H9 (cell line): Measurements from ENCODE around the gene RAB15. TPM values are rescaled to one million over a fixed set of nuclear protein-coding genes. Genes with fewer than 3 reads are reported as not detected.

Source experiments
- DNase-seq: peaks from one replicate; pipeline ENCODE4 v3.0.0-alpha.2; 2017
- H2AFZ ChIP-seq: one replicate; pipeline ENCODE4 v1.6.1; 2013; ENCODE audit warnings: mild to moderate bottlenecking, low read length, control low read depth, moderate library complexity
- H2AK5ac ChIP-seq: 2 replicates; pipeline ENCODE4 v1.6.1; 2013; ENCODE audit warnings: low read length, control low read depth, mixed read lengths; ENCODE audit not compliant: insufficient read length
- H2BK120ac ChIP-seq: one replicate; pipeline ENCODE4 v1.6.1; 2013; ENCODE audit warnings: low read depth, mild to moderate bottlenecking, low read length, control low read depth, inconsistent platforms; ENCODE audit not compliant: poor library complexity, severe bottlenecking
- H2BK12ac ChIP-seq: 2 replicates; pipeline ENCODE4 v1.6.1; 2013; ENCODE audit warnings: low read length, control low read depth, mixed read lengths, low read depth; ENCODE audit not compliant: insufficient read length
- H2BK15ac ChIP-seq: 2 replicates; pipeline ENCODE4 v1.6.1; 2013; ENCODE audit warnings: low read depth, low read length, control low read depth
- H2BK20ac ChIP-seq: one replicate; pipeline ENCODE4 v1.6.1; 2013; ENCODE audit warnings: low read depth, mild to moderate bottlenecking, low read length, control low read depth, inconsistent platforms; ENCODE audit not compliant: poor library complexity, severe bottlenecking
- H2BK5ac ChIP-seq: 2 replicates; pipeline ENCODE4 v1.6.1; 2013; ENCODE audit warnings: low read length, control low read depth, mixed read lengths; ENCODE audit not compliant: insufficient read length
- H3K14ac ChIP-seq: 2 replicates; pipeline ENCODE4 v1.6.1; 2013; ENCODE audit warnings: low read length, control low read depth; ENCODE audit not compliant: insufficient read depth
- H3K18ac ChIP-seq: 2 replicates; pipeline ENCODE4 v1.6.1; 2013; ENCODE audit warnings: low read depth, mild to moderate bottlenecking, mixed read lengths, low read length, control low read depth; ENCODE audit not compliant: insufficient read length
- H3K23ac ChIP-seq: 2 replicates; pipeline ENCODE4 v1.6.1; 2013; ENCODE audit warnings: low read length, control low read depth, mixed read lengths, low read depth; ENCODE audit not compliant: insufficient read length
- H3K23me2 ChIP-seq: 2 replicates; pipeline ENCODE4 v1.6.1; 2013; ENCODE audit warnings: low read depth, mild to moderate bottlenecking, mixed read lengths, low read length, control low read depth; ENCODE audit not compliant: insufficient read length, poor library complexity, severe bottlenecking
- H3K27ac ChIP-seq: 2 replicates; pipeline ENCODE4 v1.5.1; 2013; ENCODE audit warnings: low read length, control low read depth, mixed read lengths, low read depth; ENCODE audit not compliant: insufficient read length
- H3K27me3 ChIP-seq: 2 replicates; pipeline ENCODE4 v1.6.1; 2013; ENCODE audit warnings: low read length, control low read depth, inconsistent platforms; ENCODE audit not compliant: insufficient read depth
- H3K4ac ChIP-seq: 2 replicates; pipeline ENCODE4 v1.6.1; 2013; ENCODE audit warnings: low read depth, mild to moderate bottlenecking, control low read depth, inconsistent platforms, low read length, moderate library complexity
- H3K4me1 ChIP-seq: 2 replicates; pipeline ENCODE4 v1.6.1; 2013; ENCODE audit warnings: low read length, control low read depth, inconsistent platforms; ENCODE audit not compliant: insufficient read depth
- H3K4me2 ChIP-seq: 2 replicates; pipeline ENCODE4 v1.6.1; 2013; ENCODE audit warnings: low read length, control low read depth, mixed read lengths; ENCODE audit not compliant: insufficient read length, insufficient read depth
- H3K56ac ChIP-seq: 2 replicates; pipeline ENCODE4 v1.6.1; 2013; ENCODE audit warnings: low read depth, mild to moderate bottlenecking, mixed read lengths, low read length, control low read depth; ENCODE audit not compliant: insufficient read length
- H3K79me1 ChIP-seq: 2 replicates; pipeline ENCODE4 v1.6.1; 2013; ENCODE audit warnings: low read depth, mild to moderate bottlenecking, moderate library complexity, low read length, control low read depth, inconsistent platforms; ENCODE audit not compliant: insufficient read depth, poor library complexity, severe bottlenecking
- H3K79me2 ChIP-seq: 2 replicates; pipeline ENCODE4 v1.6.1; 2013; ENCODE audit warnings: low read length, control low read depth, inconsistent platforms; ENCODE audit not compliant: insufficient read depth
- H3K9ac ChIP-seq: 2 replicates; pipeline ENCODE4 v1.6.1; 2013; ENCODE audit warnings: low read length, control low read depth, mixed read lengths; ENCODE audit not compliant: insufficient read length; ENCODE audit errors: extremely low read depth
- H3K9me3 ChIP-seq: one replicate; pipeline ENCODE4 v1.6.1; 2013; ENCODE audit warnings: low read depth, low read length, inconsistent platforms; ENCODE audit not compliant: control insufficient read depth
- H3T11ph ChIP-seq: one replicate; pipeline ENCODE4 v1.6.1; 2013; ENCODE audit warnings: mild to moderate bottlenecking, low read length, control low read depth, inconsistent platforms
- H4K20me1 ChIP-seq: one replicate; pipeline ENCODE4 v1.6.1; 2013; ENCODE audit not compliant: control insufficient read depth, insufficient read length, insufficient read depth
- H4K5ac ChIP-seq: 2 replicates; pipeline ENCODE4 v1.6.1; 2013; ENCODE audit warnings: low read depth, mild to moderate bottlenecking, mixed read lengths, low read length, control low read depth; ENCODE audit not compliant: insufficient read length
- H4K8ac ChIP-seq: replicated peaks from 2 replicates; pipeline ENCODE4 v1.6.1; 2013; ENCODE audit warnings: low read length, control low read depth, mixed read lengths, low read depth; ENCODE audit not compliant: insufficient read length
- H4K91ac ChIP-seq: 2 replicates; pipeline ENCODE4 v1.6.1; 2013; ENCODE audit warnings: low read depth, mild to moderate bottlenecking, moderate library complexity, mixed read lengths, low read length, control low read depth; ENCODE audit not compliant: insufficient read length
- H3K27ac Mint-ChIP-seq, 3 experiments: 2 replicates in 2 of 3; 3 replicates in 1 of 3; pipeline ENCODE4 v1.8.0; 2020 to 2021; ENCODE audit warnings: mixed read lengths in 3 of 3, mild to moderate bottlenecking in 1 of 3, moderate library complexity in 1 of 3
- H3K27me3 Mint-ChIP-seq: 2 replicates; pipeline ENCODE4 v1.8.0; 2021; ENCODE audit warnings: low read depth, mild to moderate bottlenecking, moderate library complexity, mixed read lengths
- H3K36me3 Mint-ChIP-seq, 3 experiments: 2 replicates in 2 of 3; 3 replicates in 1 of 3; pipeline ENCODE4 v1.8.0; 2020 to 2021; ENCODE audit warnings: low read depth in 3 of 3, mixed read lengths in 3 of 3; ENCODE audit not compliant: insufficient read depth in 1 of 3
- H3K4me1 Mint-ChIP-seq, 2 experiments: 2 replicates each; pipeline ENCODE4 v1.8.0; 2020; ENCODE audit warnings: mixed read lengths in 2 of 2
- H3K4me3 Mint-ChIP-seq, 2 experiments: 2 replicates in 1 of 2; 3 replicates in 1 of 2; pipeline ENCODE4 v1.8.0; 2020 to 2021; ENCODE audit warnings: mild to moderate bottlenecking in 2 of 2, mixed read lengths in 2 of 2, moderate library complexity in 1 of 2
- H3K9me3 Mint-ChIP-seq, 2 experiments: 2 replicates in 1 of 2; 3 replicates in 1 of 2; pipeline ENCODE4 v1.8.0; 2020; ENCODE audit warnings: mild to moderate bottlenecking in 2 of 2, mixed read lengths in 2 of 2, moderate library complexity in 1 of 2
- CTCF ChIP-seq: fragments of 200-600 bp; sonication (generic); conservative IDR thresholded peaks from 3 replicates; pipeline ENCODE4 v1.8.0; 2021; ENCODE audit warnings: antibody characterized with exemption, mild to moderate bottlenecking
- WGBS: extraction: QIAGEN DNeasy Blood & Tissue Kit; methylation state at CpG from one replicate; pipeline ENCODE4 v1.1.7; 2013; ENCODE audit warnings: missing lambda C conversion rate, low lambda C conversion rate, mixed read lengths; ENCODE audit not compliant: insufficient read length; ENCODE audit errors: extremely low coverage; 5-methylcytosine and 5-hydroxymethylcytosine counted together
- total RNA-seq: library from RNA; stranded (reverse); gene quantifications from 2 replicates; pipeline ENCODE4 v1.2.1, GENCODE V29; 2021

The RAB15 gene
- total RNA-seq, 1 experiment from 2014 or later, result 54.3 TPM

- H3K56ac ChIP-seq, result no peak overlapping the region
- H3K79me1 ChIP-seq, result no peaks in the 10 kb centered on the region
- no peaks in the 10 kb centered on the region for H3K27me3 ChIP-seq
- H3K18ac ChIP-seq, result no peak overlapping the region
- no peak overlapping the region for H4K8ac ChIP-seq
- Mint-ChIP-seq H3K27me3 (no peaks in the 10 kb centered on the region), H3K9me3 (no peaks in the 10 kb centered on the region), H3K4me3 (no peak overlapping the region), H3K27ac (no peak overlapping the region), H3K4me1 (peaks cover 15 to 30% of the 10 kb centered on the region in 2 experiments), H3K36me3 (peaks cover 0 to 26% (median 0%) of the 10 kb centered on the region in 3 experiments; a peak in 2 of 7 replicates)
- no peak for DNase-seq
- TF ChIP-seq CTCF, result no peak
- no peak overlapping the region for H4K5ac ChIP-seq
- H2BK15ac ChIP-seq, result no peak overlapping the region
- no peak overlapping the region for H2AK5ac ChIP-seq
- no peak overlapping the region for H3K23ac ChIP-seq
- H2BK20ac ChIP-seq, result no peak overlapping the region
- no peak overlapping the region for H3K4ac ChIP-seq
- no peaks in the 10 kb centered on the region for H3K79me2 ChIP-seq
- H3K4me1 ChIP-seq, result peaks cover 4% of the 10 kb centered on the region; the same call in 1 of the 2 replicates
- no peak overlapping the region for H3K4me2 ChIP-seq
- H2AFZ ChIP-seq, result no peak overlapping the region
- no peak overlapping the region for H3K14ac ChIP-seq
- H3K23me2 ChIP-seq, result no peaks in the 10 kb centered on the region
- no peak overlapping the region for H2BK120ac ChIP-seq
- no peak overlapping the region for H4K91ac ChIP-seq
- H3T11ph ChIP-seq, result no peak overlapping the region
- H3K9me3 ChIP-seq, result no peaks in the 10 kb centered on the region
- no peak overlapping the region for H2BK12ac ChIP-seq
- WGBS, result no CpG with 5 or more reads among the region's 1 CpG
- no peak overlapping the region for H3K9ac ChIP-seq
- no peaks in the 10 kb centered on the region for H4K20me1 ChIP-seq
- no peak overlapping the region for H3K27ac ChIP-seq
- H2BK5ac ChIP-seq, result no peak overlapping the region
These were observed 35.1 kb upstream of the RAB15 start for GRCh38 chr14:65007202-65007601.
